Measurements from ENCODE around the gene FTO.

FTO gene

GRCh38 chr16:53704445-53704813 is 473 bp downstream of the FTO start:
- no peak for DNase-seq (ENCODE audit: extremely low read depth, low read depth)
- no peak for TF ChIP-seq CTCF (IDR thresholded peaks at IDR 0.05; ENCODE audit: low read depth, low read length, missing control alignments)

GRCh38 chr16:53707671-53708070 is 3.7 kb downstream of the FTO start:
- DNase-seq (ENCODE audit: extremely low read depth, low read depth), result no peak
- no peak for TF ChIP-seq CTCF (IDR thresholded peaks at IDR 0.05; ENCODE audit: low read depth, low read length, missing control alignments)
- H3K4me3 ChIP-seq (replicated peaks; ENCODE audit: low read depth, low read length), result no peak overlapping the region

More at GRCh38 chr16:53704445-53704813, 473 bp downstream of the FTO start:
- peak overlapping the region; percentile 94 for H3K4me3 ChIP-seq (replicated peaks; ENCODE audit: low read depth, low read length)

- DNase-seq (ENCODE audit: extremely low read depth, low read depth), result no peak
- H3K4me3 ChIP-seq (replicated peaks; ENCODE audit: low read depth, low read length), result no peak overlapping the region
- no peak for TF ChIP-seq CTCF (IDR thresholded peaks at IDR 0.05; ENCODE audit: low read depth, low read length, missing control alignments)
These were observed 4.5 kb downstream of the FTO start for GRCh38 chr16:53708490-53708889.

GRCh38 chr16:53711390-53711789 is 7.4 kb downstream of the FTO start:
- no peak for DNase-seq (ENCODE audit: extremely low read depth, low read depth)
- no peak overlapping the region for H3K4me3 ChIP-seq (replicated peaks; ENCODE audit: low read depth, low read length)
- TF ChIP-seq CTCF (IDR thresholded peaks at IDR 0.05; ENCODE audit: low read depth, low read length, missing control alignments), result no peak

GRCh38 chr16:53712065-53712464 is 8.1 kb downstream of the FTO start:
- no peak overlapping the region for H3K4me3 ChIP-seq (replicated peaks; ENCODE audit: low read depth, low read length)
- TF ChIP-seq CTCF (IDR thresholded peaks at IDR 0.05; ENCODE audit: low read depth, low read length, missing control alignments), result no peak
- no peak for DNase-seq (ENCODE audit: extremely low read depth, low read depth)

GRCh38 chr16:53713403-53714204 is 9.6 kb downstream of the FTO start:
- TF ChIP-seq CTCF (IDR thresholded peaks at IDR 0.05; ENCODE audit: low read depth, low read length, missing control alignments), result no peak
- no peak overlapping the region for H3K4me3 ChIP-seq (replicated peaks; ENCODE audit: low read depth, low read length)
- DNase-seq (ENCODE audit: extremely low read depth, low read depth), result no peak

Measured in HFF-Myc (cell line).